Sigmoid colon (tissue), 4 donors: Measurements from ENCODE around the gene KLHL42.
A peak's percentile ranks its signal among the peaks of the same experiment; 100 is the strongest.

Experiments used
- EP300 ChIP-seq, 4 donors: sonication (generic); formaldehyde crosslinking; IDR thresholded peaks; one replicate each; pipeline ENCODE4 v1.6.1; 2017; ENCODE audit warnings: antibody characterized with exemption in 4 of 4
- POLR2A ChIP-seq, 2 donors: fragments of 450-650 bp; IDR thresholded peaks; one replicate each; pipeline ENCODE4 v1.6.1; 2016; ENCODE audit warnings: antibody characterized with exemption in 2 of 2, mild to moderate bottlenecking in 2 of 2, moderate library complexity in 2 of 2
- POLR2AphosphoS5 ChIP-seq, 4 donors: sonication (generic); formaldehyde crosslinking; IDR thresholded peaks; one replicate each; pipeline ENCODE4 v1.6.1; 2017; ENCODE audit warnings: antibody characterized with exemption in 4 of 4
- TF ChIP-seq, protein P1 (sequence below), 4 experiments: fragments of 450-650 bp in 3 of 4; fragments of 200-600 bp in 1 of 4; IDR thresholded peaks; one replicate each; pipeline ENCODE4 v1.5.1; 2016 to 2019; ENCODE audit warnings: antibody characterized with exemption in 4 of 4, mild to moderate bottlenecking in 3 of 4, moderate library complexity in 2 of 4

DNA sequence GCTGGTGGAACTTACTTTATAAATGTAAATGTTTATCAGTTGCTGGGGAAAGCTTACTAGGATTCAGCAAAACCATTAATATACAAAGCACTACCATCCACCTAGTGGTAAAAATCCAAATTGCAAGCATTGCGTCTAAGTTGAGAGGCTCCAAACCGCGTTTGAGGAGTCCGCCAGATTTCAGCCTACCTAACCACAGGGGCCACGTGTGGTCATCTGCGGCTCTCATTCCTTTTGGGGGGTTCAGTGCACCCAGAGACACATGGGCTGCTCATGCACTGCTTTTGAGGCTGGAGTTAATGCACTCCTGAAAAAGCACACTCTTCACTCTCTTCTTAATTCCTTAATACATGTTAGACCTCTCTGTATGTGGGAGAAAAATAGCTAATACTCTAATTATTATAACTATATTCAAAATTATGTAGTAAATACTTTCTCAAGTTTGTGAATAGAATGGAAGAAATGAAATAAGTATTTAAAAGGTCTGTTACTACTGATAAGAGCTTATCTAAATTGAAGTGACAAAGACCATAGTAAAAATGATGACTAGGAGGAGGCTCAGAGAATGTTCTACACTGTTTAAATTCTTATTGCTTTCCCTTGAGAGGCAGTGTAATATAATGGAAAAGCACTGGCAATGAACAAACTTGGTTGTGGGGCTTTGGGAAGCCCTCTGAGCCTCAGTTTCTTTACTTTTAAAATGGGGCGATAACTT lies 41.4 kb downstream of the KLHL42 start:
- TF ChIP-seq, protein P1, sequence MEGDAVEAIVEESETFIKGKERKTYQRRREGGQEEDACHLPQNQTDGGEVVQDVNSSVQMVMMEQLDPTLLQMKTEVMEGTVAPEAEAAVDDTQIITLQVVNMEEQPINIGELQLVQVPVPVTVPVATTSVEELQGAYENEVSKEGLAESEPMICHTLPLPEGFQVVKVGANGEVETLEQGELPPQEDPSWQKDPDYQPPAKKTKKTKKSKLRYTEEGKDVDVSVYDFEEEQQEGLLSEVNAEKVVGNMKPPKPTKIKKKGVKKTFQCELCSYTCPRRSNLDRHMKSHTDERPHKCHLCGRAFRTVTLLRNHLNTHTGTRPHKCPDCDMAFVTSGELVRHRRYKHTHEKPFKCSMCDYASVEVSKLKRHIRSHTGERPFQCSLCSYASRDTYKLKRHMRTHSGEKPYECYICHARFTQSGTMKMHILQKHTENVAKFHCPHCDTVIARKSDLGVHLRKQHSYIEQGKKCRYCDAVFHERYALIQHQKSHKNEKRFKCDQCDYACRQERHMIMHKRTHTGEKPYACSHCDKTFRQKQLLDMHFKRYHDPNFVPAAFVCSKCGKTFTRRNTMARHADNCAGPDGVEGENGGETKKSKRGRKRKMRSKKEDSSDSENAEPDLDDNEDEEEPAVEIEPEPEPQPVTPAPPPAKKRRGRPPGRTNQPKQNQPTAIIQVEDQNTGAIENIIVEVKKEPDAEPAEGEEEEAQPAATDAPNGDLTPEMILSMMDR (IDR thresholded peaks at IDR 0.05): peak; percentile 56 to 83 (median 68)
- TF ChIP-seq POLR2A (IDR thresholded peaks at IDR 0.05) (no peak), EP300 (IDR thresholded peaks at IDR 0.05) (no peak), POLR2AphosphoS5 (IDR thresholded peaks at IDR 0.05) (no peak)
